WTC11 (cell line): ENCODE data around the gene CADM1.

Source experiments
- NFYB ChIP-seq: sonication (generic); formaldehyde crosslinking; conservative IDR thresholded peaks from 2 replicates; pipeline ENCODE4 v1.8.0; 2022; ENCODE audit warnings: low read depth, missing genetic modification reagents
- NR1H2 ChIP-seq: sonication (generic); formaldehyde crosslinking; IDR thresholded peaks from 2 replicates; pipeline ENCODE4 v1.9.0; 2021; ENCODE audit warnings: mild to moderate bottlenecking, moderate library complexity, missing genetic modification reagents
- ZNF121 ChIP-seq: sonication (generic); formaldehyde crosslinking; IDR thresholded peaks from 2 replicates; pipeline ENCODE4 v1.8.0; 2023; ENCODE audit warnings: missing genetic modification reagents
- TF ChIP-seq, protein P1 (sequence below): fragments of 200-600 bp; IDR thresholded peaks from 2 replicates; pipeline ENCODE4 v1.8.0; 2022; ENCODE audit warnings: antibody characterized with exemption
- TF ChIP-seq, protein P2 (sequence below): sonication (generic); formaldehyde crosslinking; IDR thresholded peaks from 2 replicates; pipeline ENCODE4 v1.8.0; 2022; ENCODE audit warnings: mild to moderate bottlenecking, missing genetic modification reagents
- TF ChIP-seq, protein P3 (sequence below): sonication (generic); formaldehyde crosslinking; IDR thresholded peaks from 2 replicates; pipeline ENCODE4 v1.8.1; 2022; ENCODE audit warnings: missing genetic modification reagents, borderline replicate concordance

DNA sequence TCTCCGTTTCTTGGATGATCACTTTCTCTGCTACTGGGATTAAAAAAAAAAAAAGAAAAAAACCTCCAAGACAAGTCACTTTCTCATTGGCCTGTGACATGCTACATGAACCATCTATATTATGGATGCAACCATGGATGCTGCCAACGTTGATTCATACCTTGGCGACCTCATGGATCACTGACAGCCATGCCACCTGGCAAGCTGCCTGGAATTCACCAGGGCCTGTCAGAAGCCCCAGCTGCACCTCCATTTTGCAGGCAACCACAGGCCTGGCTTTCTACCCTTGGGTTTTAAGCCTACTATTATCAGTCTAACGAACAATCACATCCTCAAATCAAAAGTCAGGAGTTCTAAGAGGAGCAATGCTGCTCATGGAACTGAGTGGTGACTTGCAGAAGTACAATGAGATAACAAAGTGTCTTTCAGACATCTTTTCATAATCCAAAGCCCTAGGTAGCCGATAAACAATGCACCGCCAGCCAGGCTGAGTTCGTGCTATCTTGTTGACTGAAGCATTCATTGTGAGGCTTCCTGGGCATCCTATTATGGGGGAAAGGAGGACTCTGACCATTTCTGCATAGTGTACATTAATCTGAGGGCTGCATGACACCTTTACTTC, 48.0 kb upstream of the CADM1 start:
- TF ChIP-seq, protein P1, sequence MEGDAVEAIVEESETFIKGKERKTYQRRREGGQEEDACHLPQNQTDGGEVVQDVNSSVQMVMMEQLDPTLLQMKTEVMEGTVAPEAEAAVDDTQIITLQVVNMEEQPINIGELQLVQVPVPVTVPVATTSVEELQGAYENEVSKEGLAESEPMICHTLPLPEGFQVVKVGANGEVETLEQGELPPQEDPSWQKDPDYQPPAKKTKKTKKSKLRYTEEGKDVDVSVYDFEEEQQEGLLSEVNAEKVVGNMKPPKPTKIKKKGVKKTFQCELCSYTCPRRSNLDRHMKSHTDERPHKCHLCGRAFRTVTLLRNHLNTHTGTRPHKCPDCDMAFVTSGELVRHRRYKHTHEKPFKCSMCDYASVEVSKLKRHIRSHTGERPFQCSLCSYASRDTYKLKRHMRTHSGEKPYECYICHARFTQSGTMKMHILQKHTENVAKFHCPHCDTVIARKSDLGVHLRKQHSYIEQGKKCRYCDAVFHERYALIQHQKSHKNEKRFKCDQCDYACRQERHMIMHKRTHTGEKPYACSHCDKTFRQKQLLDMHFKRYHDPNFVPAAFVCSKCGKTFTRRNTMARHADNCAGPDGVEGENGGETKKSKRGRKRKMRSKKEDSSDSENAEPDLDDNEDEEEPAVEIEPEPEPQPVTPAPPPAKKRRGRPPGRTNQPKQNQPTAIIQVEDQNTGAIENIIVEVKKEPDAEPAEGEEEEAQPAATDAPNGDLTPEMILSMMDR = no peak
- TF ChIP-seq, protein P2, sequence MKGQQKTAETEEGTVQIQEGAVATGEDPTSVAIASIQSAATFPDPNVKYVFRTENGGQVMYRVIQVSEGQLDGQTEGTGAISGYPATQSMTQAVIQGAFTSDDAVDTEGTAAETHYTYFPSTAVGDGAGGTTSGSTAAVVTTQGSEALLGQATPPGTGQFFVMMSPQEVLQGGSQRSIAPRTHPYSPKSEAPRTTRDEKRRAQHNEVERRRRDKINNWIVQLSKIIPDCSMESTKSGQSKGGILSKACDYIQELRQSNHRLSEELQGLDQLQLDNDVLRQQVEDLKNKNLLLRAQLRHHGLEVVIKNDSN (CRISPR knock-in tag) = no peak
- TF ChIP-seq NFYB (CRISPR knock-in tag) (no peak), NR1H2 (no peak), ZNF121 (CRISPR knock-in tag) (no peak)
- TF ChIP-seq, protein P3, sequence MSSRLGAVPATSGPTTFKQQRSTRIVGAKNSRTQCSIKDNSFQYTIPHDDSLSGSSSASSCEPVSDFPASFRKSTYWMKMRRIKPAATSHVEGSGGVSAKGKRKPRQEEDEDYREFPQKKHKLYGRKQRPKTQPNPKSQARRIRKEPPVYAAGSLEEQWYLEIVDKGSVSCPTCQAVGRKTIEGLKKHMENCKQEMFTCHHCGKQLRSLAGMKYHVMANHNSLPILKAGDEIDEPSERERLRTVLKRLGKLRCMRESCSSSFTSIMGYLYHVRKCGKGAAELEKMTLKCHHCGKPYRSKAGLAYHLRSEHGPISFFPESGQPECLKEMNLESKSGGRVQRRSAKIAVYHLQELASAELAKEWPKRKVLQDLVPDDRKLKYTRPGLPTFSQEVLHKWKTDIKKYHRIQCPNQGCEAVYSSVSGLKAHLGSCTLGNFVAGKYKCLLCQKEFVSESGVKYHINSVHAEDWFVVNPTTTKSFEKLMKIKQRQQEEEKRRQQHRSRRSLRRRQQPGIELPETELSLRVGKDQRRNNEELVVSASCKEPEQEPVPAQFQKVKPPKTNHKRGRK (CRISPR knock-in tag) = no peak
